Measurements from ENCODE around the gene EFCAB6.

Gene EFCAB6

GRCh38 chr22:43829904-43830851, 18.1 kb upstream of the EFCAB6 start:
- DNase-seq (ENCODE audit: low read depth, low spot score): no peak

DNA sequence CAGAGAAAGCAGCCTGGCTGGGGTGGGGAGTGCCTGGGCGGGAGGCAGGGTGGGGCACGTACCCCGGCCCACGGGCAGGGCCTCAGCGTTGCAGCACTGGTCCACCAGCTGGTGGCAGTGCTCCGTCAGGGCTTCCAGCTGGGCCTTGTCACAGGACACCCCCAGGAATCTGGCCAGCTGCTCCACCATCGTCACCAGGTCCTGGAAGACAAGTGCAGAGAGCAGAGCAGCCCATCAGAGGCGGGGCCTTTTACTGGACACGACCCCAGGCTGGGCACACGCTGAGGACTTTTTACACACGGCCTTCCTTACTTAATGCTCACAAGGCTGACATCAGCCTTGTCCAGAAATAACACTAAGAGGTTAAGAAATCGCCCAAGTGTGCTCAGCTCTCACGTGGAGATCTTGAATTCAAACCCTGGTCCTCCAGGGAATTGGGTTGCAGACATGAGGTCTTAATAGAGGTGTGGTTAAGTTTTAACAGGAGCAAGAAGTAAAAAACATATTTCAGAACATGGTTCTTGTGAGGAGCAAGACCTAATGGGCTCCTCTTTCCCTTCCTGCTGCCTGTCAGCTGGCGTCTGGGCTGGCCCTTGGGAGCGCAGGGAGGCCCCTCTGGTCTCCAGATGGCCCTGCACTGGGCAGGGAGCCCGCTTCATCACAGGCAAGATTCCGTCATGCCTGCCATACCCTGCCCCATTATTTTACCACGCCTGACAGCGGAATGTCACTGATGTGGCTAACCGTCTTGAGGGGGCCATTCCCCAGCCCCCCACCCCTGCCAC, 17.1 kb upstream of the EFCAB6 start:
- no peak for DNase-seq (ENCODE audit: low read depth, low spot score)

GRCh38 chr22:43828725-43828997, 16.6 kb upstream of the EFCAB6 start:
- DNase-seq (ENCODE audit: low read depth, low spot score): no peak

GRCh38 chr22:43827926-43828724, 16.0 kb upstream of the EFCAB6 start:
- no peak for DNase-seq (ENCODE audit: low read depth, low spot score)

GRCh38 chr22:43827003-43827735, 15.1 kb upstream of the EFCAB6 start:
- DNase-seq (ENCODE audit: low read depth, low spot score): no peak

GRCh38 chr22:43826142-43827002, 14.3 kb upstream of the EFCAB6 start:
- DNase-seq (ENCODE audit: low read depth, low spot score): no peak

GRCh38 chr22:43825651-43826050, 13.5 kb upstream of the EFCAB6 start:
- no peak for DNase-seq (ENCODE audit: low read depth, low spot score)

- DNase-seq (ENCODE audit: low read depth, low spot score): no peak
Observed at GRCh38 chr22:43824724-43825420, 12.8 kb upstream of the EFCAB6 start.

DNA sequence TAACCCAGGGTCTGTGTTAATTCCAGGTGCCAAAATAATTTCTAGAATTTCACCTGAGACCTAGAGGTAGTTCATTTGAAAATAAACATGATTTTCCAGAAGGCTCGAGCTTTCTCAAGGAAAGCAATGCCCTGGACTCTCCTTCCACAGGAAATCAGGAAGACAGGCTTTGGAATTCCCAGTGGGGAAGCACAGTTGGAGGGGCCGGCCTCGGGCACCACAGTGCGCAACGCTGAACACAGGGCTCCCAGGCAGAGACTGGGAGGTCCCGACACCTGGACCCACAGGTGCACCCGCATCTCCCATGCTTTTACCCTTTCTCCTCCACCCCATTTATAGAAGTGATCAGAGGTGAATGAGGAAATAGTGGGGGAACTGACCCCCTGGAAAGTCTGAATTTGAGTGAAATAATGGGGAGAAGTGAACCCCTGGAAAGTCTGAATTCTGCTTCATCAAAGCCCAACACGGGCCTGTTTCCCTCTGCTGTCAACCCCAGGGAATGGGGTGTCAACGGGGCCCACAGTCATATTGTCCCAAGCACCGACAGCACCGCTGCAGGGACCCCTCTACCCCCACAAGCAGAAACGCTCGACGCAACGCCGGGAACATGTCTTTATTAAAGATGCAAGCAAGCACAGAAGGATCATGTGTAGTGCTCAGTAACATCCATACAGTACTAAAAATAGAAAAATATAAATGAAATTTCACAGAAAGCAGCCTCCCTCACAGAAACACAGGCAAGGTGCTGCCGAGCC, 12.0 kb upstream of the EFCAB6 start:
- DNase-seq (ENCODE audit: low read depth, low spot score): no peak

GRCh38 chr22:43823353-43823908, 11.3 kb upstream of the EFCAB6 start:
- no peak for DNase-seq (ENCODE audit: low read depth, low spot score)

GRCh38 chr22:43821606-43822425, 9.7 kb upstream of the EFCAB6 start:
- no peak for DNase-seq (ENCODE audit: low read depth, low spot score)

- DNase-seq (ENCODE audit: low read depth, low spot score): no peak
Observed at GRCh38 chr22:43820651-43821305, 8.7 kb upstream of the EFCAB6 start.

GRCh38 chr22:43819931-43820640, 8.0 kb upstream of the EFCAB6 start:
- DNase-seq (ENCODE audit: low read depth, low spot score): no peak

GRCh38 chr22:43819421-43819921, 7.4 kb upstream of the EFCAB6 start:
- no peak for DNase-seq (ENCODE audit: low read depth, low spot score)

DNA sequence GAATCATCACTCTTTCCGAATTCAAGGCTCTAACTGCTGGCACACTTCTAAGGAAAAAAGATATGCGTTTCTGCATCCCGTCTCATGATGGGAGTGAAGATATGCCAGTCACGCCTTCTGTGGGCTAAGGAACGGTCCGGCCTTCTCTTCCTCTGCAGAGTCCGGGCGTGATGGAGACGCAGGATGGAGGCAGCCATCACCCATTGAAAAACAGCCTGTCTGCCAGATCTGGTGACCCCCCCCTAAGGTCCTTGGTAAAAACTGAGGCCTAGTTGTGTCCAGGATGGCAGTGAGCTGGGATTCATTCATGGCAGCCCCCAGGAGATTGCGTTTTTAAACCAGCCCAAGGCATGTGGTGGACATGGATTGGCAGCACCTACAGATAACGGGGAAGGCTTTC, 6.9 kb upstream of the EFCAB6 start:
- no peak for DNase-seq (ENCODE audit: low read depth, low spot score)

GRCh38 chr22:43817402-43817801, 5.3 kb upstream of the EFCAB6 start:
- DNase-seq (ENCODE audit: low read depth, low spot score): no peak

- DNase-seq (ENCODE audit: low read depth, low spot score): no peak
Observed at GRCh38 chr22:43814264-43814663, 2.2 kb upstream of the EFCAB6 start.

Measured in smooth muscle cell of the brain vasculature (primary cell).